Stimulated activated CD8-positive, alpha-beta memory T cell treated with anti-CD3 and anti-CD28 coated beads, Interleukin-15, amount 100 ng/mL, for 4 hours (primary cell): ENCODE results near the gene CNDP2.
A peak's percentile ranks its signal among the peaks of the same experiment; 100 is the strongest.

Experiments used
- DNase-seq, 2 donors: peaks; one replicate each; pipeline ENCODE4 v3.0.0-alpha.2; 2020; ENCODE audit warnings: low read depth in 2 of 2

CNDP2 gene

DNA sequence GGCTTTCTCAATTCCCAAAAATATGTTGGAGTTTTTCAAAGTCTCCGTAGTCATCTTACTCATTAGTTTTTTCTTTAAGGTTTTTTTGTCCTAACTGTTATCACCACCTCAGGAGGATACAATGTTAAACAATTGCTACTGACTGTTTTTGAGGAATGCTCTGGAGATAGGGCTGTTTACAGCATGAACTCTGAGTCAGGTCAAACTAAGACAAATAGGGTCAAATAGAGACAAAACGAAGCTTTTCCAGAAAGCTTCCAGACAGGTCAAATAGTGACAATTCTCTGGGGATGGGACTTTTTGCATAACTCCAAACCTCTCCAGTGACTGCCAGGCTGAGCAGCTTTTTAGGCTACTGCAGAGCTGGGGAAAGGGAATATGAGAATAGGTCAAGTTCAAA is 23.9 kb upstream of the CNDP2 start:
- no peak for DNase-seq

DNA sequence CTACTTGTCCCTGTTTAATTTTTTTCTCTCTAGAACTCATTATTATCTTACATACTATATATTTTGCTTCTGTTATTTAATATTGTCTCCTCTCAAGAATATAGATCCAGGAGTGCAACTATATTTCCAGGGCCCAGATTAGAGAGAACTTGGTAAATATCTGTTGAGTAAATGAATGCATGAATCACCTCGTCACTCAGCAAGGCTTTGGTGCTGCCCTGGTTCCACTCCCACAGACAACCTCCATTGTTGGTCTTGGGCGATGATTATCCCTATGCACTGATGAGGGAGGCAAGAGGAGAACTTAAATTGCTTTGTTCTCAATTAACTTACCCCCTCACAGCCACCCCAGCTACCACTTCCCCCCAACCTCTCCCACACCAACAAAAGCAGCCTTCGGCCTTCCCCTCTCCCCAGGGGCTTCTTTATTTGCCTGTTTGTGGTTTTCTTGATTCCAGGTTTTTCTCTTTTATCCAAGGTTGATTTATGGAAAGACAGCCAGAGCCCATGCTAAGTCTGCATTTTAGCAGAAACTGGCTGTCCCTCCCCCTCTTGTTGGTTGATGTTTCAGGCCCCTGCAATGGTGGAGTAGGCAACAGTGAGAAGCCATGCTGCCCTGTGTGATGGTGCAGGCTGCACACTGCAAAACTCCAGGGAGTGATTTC is 22.1 kb upstream of the CNDP2 start:
- no peak for DNase-seq

DNA sequence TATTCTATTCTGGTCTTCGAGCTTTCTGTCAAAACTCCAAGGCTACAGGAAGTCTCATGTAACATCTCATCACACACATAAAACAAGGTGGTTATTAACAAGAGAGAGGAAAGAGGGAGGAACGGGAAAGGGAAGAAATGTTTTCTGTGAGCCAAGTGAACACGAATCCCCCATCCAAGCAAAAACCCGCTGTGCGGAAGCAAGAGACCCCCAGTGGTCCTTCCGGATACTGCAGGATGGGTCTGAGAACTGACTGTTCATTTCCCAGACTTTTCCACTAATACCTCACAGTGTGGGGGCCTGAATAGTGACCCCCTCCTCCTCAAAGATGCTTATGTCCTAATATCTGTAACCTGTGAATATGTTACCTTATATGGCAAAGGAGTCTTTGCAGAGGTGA is 20.0 kb upstream of the CNDP2 start:
- no peak for DNase-seq

DNA sequence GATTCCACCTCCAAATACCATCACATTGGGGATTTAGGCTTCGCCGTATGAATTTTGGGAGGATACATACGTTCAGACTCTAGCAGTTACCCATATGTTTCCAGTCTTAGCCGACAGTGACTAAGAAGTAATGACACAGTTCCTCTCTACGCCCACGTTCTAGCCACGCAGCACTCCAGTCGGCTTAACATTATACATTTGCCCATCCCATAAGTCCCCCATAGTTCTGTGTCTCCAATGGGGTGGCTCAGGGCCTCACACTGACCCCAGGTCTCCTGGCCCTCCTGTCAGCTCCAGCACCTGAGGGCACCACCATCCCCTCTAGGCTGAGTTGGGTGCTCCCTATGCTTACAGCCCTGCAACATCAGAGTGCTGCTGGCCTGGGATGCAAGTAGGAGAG is 18.4 kb upstream of the CNDP2 start:
- DNase-seq = no peak

DNA sequence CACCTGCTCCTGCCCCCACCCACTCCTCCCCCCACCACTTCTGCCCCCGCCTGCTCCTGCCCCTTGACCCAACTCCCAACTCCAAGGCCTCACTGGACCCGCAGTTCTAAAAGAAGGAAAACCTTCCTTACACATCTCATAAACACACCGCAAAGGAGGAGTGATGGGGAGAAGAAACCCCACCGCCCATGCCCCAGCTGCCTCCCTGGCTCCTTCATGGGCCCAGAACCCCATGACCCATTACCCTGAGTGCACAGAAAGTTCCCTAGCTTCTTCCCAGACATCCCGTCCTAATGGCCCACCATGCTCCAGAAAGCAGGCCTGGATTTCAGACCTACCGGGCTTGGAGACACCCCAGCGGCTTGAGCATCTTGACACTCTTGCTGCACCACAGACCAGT is 17.8 kb upstream of the CNDP2 start:
- no peak for DNase-seq

DNA sequence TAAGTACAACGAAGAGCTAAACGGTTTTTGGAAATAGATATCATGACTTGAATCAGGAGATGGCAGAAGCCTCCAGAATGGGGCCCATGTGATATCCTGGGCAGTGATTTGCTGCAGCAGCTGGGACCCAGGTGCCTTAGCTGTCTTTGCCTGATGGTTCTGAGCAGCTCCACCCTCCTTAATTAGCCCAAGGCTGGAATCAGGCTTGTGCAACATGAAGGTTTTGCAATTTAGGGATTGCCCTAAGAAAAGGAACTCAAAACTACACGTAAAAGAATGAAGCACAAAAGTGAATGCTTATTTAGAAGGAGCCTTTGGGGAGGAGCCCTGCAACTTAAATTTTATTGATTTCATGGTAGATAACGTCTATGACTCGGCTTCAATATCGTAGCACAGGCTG is 17.3 kb upstream of the CNDP2 start:
- no peak for DNase-seq

DNA sequence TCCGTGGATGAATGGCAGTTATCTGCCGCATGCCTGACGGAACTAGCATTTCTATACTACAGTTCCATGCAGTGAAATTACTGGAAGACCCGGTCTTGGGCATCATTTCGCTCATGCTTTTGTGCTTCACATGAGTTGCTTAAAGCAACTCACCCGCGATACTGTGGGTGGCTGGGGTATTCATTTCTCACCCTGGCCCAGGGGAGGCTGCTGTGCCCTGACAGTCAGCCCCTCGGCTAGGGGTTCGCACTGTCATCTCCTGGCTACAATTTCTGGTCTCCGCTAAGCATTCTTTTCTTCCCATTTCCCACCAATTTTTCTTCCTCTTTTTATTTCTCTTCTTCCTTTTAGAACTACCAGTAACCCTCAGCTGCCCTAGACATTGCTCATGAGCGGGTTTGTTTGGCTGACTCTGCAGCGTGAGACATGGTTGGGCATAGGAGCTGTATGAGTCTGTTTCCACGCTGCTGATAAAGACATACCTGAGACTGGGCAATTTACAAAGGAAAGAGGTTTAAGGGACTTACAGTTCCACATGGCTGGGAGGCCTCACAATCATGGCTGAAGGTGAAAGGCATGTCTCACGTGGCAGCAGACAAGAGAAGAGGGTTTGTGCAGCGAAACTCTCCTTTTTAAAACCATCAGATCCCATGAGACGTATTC is 16.5 kb upstream of the CNDP2 start:
- no peak for DNase-seq

DNA sequence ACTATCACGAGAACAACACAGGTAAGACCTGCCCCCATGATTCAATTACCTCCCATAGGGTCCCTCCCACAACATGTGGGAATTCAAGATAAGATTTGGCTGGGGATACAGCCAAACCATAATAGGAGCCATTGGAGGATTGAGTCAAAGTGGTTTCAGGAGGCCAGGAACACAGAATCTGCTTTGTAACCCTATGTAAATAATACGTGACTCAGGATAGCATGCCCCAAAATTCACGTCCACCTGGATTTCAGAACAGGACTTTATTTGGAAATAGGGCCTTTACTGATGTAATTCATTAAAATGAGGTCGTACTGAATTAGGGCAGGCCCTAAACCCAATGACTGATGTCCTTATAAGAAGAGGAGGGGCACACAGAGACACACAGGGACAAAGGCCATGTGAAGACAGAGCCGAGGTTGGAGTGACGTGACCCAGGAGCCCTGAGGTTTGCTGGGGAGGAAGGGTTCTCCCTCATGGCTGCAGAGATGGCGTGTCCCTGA is 16.0 kb upstream of the CNDP2 start:
- DNase-seq = no peak

DNA sequence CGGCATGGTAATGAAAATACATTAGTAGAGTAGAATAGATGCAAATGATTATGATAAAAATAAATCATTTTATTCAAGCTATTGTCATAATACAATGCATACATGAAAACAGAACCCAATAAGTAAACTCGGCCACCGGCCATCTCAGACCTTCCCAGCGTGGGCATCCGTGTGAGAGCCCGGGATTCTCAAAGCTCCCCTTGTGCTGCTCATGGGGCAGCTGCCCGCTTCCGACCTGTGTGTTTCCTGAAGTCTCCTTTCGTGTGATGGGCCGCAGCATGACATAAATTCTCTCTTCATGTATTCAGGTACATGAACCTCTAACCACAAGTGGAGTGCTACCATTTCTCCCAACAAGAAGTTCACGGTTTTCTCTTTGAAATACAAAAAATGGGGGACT is 13.5 kb upstream of the CNDP2 start:
- no peak for DNase-seq

DNA sequence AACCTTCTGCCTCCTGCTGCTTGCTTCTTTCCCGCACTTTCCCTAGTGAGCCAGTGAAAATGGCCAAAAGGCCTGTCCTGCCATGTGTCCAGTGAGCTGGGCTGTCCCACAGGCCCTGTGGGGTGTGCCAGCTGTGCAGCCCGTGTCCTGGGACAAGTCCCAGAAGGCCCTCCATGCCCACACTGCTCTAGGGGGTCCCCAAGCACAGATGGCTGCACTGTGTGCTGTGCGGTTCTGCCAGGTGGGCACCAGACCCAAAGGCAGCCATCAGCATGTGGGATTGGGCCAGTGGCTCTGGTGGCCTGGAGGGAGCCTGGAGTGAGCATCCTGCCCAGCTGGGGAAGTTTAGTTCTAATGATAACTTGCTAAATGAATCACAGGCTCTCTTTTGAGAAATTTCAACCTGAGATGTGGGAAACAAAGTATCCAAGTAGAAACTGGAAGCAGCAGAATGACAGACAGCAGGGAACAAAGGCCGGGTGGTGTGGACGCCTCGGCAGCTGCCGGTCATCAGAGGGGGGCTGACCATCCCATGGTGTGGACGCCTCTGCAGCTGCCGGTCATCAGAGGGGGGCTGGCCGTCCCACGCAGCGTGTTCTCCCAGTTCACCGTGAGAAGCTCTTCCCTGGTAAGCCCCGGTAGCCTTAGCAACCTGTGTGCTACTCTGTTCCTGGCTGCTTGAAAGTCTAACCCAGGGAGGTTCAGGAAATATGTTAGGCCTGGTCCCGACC is 9.9 kb upstream of the CNDP2 start:
- no peak for DNase-seq

DNA sequence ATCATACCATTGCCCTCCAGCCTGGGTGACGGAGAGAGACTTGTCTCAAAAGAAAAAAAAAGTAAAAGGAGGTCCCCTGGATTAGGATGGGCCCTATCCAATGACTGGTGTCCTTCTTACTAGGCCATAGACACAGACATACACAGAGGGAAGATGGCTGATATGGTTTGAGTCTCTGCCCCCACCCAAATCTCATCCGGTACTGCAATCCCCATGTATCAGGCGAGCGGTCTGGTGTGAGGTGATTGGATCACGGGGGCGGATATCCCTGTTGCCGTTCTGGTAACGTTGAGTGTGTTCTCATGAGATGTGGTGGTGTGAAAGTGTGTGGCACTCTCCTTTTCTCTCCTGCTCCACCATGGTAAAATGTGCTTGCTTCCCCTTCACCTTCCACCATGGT is 7.8 kb upstream of the CNDP2 start:
- no peak for DNase-seq

DNA sequence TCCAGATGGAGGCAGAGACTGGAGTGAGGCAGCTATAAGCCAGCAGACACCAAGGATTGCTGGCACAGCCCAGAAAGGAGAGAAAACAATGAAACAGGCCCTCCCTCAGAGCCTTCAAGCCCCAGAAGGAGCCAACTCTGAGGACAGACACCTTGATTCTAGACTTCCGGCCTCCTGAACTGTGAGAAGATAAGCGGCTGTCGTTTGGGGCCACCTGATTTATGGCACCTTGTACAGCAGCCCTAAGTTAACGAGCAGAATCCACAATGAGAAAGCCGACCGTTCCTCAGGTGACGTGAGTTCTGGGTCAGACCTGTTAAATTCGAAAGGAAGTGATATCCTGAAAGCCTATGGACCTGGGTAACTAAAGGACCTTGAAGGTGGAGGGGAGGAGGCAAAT is 7.3 kb upstream of the CNDP2 start:
- no peak for DNase-seq

DNA sequence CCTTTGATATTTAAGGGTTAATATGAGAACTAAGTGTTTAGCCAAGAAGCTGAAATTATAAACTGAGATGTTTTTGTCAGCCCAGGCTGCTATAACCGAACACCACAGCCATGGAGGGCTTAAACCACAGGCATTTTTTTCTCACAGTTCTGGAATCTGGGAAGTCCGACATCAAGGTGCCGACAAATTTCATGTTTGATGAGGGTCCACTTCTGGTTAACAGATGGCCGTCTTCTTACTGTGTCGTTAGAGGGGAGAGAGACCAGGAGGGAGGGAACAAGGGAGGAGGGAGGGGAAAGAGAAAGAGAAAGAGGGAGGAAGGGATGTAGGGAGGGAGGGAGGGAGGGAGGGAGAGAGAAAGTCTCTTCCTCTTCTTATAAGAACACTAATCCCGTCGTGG is 6.5 kb upstream of the CNDP2 start:
- no peak for DNase-seq

DNA sequence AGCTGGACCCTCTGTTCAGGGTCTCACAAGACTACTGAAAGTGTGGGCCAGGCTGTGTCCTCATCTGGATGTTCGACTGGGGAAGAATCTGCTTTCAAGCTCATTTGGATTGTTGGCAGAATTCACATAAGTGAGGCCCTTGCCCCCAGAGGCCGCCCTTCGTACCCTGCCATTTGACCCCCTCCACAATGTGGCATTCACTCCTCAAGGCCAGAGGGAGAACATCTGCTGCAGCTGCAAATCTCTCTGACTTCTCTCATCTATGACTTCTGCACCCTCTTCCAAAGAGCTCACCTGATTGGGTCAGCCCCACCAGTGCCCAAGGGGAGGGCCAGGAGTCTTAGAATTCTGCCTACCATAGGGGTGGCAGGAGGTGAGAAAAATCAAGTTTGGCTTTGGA is 3.9 kb upstream of the CNDP2 start:
- DNase-seq = no peak

DNA sequence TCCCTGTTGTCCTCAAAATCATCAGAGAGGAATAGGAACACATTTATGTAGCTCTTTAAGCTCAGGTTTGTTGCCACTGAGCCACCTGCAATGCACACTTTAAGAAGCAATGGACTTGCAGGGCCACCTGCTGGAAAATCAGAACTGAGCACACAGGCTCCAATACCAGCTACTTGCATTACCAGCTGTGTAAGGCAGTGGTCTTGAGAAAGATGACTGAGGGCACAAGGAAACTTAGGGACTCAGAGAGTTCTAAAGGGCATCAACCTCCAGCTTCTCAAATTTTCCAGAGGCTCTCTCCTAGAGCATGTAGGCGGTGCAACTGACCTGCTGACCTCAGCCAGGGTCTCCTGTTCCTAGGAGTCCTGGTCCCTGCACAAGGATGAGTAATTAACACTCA is 2.5 kb upstream of the CNDP2 start:
- DNase-seq = peak in 1 of 2 donors; percentile 30

DNA sequence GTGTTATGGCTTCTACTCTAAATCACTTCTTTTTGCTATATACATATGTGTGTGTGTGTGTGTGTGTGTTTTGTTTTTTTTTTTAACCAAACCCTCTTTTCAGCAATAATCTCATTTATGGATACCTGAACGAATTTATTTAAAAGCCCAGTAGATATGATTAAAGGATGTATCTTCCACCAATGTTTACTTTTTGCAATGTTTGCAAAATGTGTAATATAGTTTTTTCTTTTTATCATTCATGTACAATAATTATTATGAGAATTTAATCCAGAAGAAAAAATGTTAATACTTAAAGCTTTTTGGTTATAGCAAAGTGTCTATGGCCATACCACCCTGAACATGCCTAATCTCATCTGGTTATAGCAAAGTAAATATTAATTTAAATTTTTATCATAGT is 1.6 kb upstream of the CNDP2 start:
- DNase-seq = no peak

DNA sequence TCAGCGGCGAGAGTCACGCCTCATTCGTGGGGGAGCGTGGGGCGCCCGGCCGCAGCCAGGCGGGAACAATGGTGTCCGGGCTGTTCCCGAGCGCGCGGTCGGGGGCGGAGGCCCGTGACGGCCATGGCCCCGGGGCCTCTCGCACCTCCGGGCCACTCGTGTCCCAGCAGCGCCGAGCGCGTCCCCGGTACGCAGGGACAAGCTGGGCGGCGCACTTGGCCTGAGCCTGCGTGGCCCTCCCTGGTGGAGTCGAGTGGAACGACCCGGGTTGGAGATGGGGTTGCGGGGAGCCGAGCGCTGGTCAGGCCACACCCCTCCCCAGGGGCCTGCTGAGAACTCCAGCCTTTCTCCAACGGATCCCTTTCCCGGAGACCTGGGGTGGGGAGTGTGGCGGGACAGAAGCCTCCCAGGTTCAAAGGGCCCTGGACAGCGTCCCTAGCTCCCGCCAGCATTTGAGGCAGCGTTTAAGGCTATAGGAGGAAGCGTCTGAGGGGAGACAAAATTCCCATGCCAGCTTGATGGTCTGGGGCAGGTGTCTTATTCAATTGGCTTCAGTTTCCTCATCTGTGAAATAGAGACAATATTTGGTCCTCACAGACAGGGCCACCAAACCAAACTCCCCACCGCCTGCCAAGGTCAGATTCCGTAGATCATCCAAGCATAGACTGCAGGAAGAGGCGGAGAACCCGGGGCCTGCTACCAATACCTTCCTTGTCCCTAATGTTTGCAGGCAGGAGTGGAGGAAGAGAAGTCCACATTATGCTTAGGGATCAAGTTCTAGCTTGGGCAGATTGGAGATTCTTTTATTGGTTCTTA is 553 bp downstream of the CNDP2 start:
- peak in 1 of 2 donors; percentile 1 for DNase-seq

DNA sequence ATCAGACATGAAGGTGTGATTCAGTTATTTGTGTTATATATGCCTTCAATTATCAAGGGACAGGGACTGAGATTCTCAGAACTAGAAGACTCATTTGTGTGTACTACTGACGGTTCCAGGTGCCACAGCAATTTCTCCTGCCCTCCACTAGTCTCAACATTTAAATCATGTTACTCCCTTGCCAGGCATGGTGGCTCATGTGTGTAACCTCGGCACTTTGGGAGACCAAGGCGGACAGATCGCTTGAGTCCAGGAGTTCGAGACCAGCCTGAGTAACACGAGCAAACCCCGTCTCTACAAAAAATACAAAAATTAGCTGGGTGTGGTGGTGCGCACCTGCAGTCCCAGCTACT is 1.1 kb downstream of the CNDP2 start:
- DNase-seq = no peak

DNA sequence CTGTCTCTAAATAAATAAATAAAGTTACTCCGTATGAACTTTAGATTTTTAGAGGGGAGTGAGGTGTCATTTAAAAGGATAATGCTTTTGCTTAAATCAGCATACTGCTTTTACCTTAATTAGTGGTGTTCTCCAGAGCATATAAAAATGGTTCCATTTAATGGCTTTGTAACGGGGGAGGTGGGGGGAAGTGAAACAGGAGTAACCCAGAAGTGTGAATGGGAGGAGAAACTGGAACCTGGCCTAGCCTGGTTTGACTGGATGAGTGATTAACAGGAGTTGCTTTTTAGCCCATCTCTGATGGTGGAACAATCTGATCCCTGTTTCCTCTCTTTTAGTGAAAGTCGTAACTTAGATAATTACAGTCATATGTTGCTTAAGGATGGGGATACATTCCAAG is 1.6 kb downstream of the CNDP2 start:
- no peak for DNase-seq

DNA sequence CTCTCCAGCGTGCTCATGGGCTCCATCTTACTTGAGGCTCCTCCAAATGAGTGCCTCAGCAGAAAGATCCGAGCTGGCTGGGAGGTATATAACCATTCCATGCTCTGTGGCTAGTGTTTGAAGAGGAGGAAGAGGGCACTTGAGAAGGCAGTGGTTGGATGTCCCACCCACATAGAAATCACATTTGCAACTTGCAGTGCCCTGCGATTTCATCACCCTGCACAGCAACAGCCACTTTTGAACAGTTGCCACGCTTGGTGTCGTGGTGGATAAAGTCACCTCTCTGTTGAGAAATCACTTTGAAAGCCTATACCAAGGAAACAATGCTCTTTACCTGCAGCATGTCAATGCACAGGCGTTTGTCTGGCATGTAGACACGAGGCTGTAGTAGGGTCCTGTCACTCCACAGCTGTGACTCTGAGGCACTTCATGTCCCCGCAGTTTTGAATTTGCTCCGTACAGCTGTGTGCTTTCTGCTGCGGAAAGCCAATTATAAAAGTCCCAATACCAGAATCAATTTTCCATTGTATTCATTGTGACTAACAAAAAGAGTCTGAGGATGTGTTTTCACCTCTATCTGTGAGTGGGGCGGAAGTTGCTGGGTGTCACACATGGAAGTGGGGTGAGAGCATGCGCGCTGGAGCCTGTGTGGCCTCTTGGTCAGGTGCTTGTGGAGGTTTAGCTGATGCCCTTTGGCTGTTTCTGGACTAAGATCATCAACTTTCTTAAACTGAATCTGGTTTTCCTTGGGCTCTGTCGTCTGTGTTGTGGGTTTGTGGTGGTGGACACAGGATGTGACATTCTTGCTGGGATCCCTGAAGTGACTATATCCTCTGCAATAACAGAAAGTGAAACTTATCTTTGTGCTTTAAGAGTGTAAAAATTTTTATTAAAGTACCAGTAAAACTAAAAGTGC is 2.8 kb downstream of the CNDP2 start:
- DNase-seq = peak; percentile 60 to 68

DNA sequence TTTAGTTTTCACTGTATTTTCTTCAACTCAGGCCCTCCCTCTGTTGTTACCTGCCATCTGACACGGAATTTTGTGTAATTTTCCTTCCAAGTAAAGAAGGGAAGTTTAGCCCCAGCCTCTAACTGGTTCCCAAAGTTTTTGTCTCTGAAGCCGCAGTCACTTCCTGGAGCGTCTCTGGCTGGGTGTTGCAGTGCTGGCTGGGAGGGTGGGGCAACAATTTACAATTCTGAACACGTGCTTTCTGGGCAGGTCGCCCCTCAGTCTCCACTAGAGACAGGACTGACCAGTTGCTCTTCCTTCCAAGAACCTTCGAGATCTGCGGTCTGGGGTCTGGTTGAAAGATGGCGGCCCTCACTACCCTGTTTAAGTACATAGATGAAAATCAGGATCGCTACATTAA is 3.5 kb downstream of the CNDP2 start:
- peak; percentile 5 to 12 for DNase-seq
